Fibroblast of skin of right biceps (primary cell): ENCODE results near the gene SLC13A3.
A peak's percentile ranks its signal among the peaks of the same experiment; 100 is the strongest.

Source experiments
- DNase-seq: peaks from one replicate; pipeline ENCODE4 v3.0.0-alpha.2; 2013

Gene SLC13A3

DNA sequence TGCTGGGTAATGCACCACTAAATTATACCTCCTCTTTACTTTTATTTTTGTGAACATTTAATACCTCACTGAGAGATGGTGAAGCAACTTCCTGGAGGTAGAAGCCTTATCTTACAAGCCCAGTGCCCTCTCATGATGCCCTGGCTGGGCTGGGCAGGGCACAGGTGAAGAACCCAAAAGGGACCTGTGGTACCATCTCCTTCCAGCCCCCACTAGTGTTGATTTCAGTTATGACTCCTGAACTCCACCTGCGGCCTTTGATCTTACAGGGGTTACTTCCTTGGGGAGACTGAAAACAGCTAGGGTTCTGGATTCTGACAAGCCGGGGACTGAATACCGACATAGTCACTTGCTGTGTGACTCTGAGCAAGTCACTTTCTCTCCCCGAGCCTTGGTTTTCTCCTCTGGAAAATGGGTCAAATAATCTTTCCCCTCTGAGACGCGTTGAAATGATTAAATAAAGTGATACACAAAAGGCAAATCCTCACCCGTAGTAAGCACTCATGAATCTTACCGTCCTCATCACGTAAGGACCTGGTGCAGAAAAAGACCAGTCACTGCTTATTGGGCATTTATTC lies 1.2 kb downstream of the SLC13A3 start:
- DNase-seq: no peak

DNA sequence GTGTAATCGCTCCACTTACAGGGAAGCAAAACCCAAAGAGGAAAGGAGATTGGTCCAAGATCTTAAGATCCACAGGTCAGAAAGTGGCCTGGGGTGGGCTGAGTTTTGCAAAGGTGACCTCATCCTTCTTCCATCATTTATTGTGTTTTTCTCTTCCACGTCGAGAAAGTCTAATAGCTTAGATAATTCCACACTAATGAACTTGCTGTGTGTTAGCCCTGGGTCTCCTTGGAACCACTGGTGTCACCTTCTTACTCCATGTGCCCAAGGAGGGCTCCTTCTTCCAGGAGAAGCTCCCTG lies 1.7 kb downstream of the SLC13A3 start:
- no peak for DNase-seq

DNA sequence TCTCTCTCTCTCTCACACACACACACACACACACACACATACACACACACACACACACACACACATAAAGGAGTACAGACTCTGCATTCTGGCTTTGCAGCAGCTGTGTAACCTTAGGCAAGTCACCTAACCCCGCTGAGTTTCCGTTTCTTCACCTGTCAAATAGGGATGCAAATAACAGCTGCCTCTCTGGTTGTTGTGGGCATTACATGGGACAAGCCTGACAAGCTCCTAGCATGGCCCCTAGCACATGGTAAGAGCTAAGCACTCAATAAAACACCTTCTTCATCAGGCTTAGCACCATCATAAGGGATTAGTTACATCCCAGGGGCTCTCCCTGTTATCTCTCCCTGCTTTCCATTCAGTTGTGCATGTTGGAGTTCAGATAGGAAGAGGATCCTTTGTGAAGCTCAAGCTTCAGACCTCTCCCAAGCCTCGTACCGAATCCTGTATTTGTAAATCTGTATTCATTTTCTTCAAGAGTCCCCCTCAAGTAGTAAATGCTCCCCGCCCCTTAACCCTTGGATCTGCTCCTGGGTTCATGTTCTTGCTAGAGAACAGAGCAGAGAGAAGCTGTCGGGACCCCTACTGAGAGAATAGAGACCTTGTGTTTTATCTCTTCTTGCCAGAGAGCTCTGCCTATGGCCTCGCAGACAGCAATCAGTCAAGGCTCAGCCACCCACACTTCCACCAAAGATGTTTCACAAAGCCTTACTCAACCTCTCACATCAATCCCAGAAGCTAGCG lies 2.2 kb downstream of the SLC13A3 start:
- DNase-seq: no peak

DNA sequence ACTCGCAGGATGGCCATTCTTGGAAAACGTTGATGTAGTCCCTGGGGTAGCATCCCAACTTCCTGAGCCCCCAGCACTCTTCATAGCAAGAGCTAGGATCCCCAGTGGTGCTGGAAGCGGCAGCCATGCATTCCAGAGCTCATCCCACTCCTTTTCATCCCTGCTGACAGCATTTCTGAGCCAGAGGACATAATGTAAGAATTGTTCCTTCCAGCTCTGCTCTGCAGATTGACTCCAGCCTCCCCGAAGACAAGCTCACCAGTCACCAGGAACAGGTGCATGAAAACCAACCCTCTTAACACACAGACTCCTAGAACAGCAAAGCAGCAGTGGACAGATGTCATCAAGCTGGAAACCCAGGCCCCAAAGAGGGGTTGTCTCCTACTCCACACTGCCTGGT lies 3.8 kb downstream of the SLC13A3 start:
- DNase-seq: no peak

DNA sequence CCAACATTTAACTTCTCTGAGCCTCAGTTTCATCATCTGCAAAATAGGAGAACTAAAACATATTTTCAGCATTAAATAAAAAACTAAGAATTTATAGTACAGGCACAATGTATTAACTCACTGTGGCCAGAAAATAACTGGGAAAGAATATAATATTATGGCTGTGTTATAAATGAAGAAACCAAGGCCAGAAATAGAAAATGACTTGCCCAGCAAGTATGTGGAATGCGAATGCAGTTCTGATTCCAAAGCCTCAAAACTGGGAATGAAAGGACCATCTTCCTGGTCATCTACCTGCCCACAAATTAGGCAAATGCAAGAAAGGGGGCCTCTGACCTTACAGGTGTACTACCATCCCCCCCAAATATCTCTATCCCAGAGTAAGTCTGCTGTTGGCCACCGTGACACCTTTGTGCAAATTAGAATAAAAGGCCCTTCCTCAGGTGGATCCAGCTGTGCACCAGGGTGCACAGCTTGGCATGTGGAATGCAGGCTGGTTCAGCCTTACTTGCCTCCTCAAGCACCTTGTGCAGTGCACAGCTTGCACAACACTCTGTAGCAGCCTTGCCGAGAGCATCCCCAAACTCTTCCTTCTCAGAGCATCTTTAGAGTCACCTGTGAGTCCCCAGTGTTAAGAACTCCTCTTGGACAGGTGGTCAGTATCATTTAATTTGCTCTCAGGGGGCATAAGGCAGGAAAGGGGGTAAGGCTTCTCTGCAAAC lies 4.4 kb downstream of the SLC13A3 start:
- peak; percentile 11 for DNase-seq

DNA sequence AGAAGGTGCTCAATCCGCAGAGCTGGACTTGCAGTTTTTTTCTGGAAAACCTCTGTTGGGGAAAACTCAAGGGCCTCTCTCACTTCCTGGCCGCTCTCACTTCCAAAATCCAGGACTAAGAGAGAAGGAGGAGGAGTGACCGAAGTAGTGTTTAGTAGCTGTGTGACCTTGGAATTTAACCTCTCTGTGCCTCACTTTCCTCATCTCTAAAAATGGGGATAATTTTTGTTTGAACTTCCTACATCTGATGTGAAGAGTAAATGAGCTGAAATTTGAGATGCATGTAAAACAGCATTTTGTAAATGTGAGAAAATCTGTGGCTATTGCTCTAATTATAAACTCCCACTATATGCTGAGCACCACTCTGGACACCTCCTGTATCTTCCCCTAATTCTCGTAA lies 5.1 kb downstream of the SLC13A3 start:
- no peak for DNase-seq

DNA sequence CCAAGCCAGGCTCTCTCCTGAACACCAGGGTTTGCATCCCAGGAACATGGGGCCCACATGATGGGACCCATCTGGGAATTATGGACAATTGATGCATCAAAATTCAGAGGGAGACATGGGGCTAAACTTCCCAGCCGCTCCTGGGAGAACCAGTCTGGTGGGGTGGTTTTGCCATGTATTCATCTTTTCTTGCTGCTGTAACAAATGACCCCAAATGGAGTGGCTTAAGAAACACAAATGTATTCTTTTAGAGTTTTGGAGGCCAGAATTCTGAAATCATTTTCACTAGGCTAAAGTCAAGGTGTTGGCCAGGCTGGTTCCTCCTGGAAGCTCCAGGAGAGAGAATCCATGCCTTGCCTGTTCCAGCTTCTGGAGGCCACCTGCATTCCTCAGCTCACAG lies 6.5 kb downstream of the SLC13A3 start:
- DNase-seq: no peak

DNA sequence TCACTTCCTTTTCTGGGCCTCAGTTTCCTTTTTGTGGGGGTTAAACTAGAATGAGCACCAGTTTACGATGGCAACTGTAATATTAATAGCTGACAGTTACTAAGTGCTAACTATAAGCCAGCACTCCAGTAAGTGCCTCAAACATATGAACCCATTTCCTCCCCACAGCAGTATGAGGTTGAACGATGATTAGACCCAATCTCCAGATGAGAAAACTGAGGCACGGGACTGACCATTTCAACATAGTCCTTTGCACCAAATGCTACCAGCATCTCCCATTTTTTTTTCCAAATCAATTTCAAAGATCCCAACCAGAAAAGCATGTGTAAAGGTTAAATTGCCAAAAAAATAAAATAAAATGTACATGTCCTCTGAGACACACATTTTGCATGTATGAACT lies 7.1 kb downstream of the SLC13A3 start:
- no peak for DNase-seq

DNA sequence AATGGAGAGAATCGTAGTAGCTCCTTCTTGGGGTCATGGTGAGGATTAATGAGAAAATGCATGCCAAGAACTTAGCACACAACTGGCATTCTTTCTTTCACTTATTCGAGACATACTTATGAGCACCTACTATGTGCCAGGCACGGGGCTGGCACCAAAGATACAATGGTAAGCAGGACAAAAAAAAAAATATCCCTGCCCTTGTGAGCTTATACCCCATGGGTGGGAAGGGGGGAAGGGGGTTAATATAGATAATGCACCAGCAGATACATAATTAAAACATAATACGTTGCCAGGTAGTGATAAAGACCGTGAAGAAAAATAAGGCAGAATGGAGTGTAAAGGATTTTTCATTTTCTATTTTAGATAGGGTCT lies 8.3 kb downstream of the SLC13A3 start:
- DNase-seq: no peak

DNA sequence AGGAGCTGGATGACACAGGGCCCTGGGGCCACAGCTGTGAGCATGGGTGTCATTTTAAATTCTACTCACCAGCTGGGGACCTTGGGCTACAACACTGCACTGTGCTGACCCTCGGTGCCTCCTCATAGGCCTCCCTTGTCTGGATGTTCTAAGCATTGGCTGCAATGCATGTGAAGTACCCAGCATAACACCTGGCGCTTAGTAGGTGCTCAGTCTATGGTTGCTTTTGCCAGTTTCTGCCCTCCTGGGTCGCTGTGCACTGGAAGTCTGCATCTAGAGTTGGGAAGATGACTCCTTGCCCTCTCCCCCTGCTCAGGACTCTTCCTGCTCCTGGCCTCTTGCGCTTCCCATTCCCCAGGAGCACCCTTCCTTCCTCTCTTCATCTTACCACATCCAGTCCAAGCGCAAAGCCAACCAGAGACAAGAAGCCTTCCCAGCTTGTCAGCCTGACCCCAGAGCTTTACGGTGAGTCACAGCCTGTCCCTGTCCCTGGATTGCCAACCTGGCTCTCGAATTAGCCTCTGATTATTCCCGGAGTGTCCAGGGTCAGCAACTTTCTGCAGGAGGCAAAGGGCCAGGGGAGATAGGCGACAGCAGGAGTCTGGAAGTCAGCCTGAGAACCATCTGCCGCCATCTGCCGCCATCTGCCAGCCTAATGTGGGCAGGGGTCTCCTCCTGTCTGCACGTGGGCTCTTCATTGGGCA lies 8.8 kb downstream of the SLC13A3 start:
- no peak for DNase-seq

DNA sequence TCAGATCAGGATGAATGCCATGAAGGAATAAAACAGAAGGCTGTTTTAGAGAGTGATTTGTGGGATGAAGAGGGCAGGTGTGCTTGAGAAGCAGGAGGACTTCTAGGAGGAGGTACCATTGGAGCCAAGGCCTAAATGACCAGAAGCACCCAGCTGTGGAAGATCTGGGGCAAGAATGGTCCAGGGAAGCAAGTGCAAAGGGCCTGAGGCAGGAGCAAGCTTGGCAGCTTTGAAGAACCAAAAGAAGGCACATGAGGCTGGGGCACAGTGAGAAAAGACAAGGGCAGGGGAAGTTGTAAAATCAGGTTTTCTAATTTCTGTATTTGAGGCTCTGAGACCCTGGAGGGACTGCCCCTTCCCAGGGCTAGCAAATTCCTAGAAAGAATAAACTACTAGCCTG lies 9.8 kb downstream of the SLC13A3 start:
- no peak for DNase-seq

DNA sequence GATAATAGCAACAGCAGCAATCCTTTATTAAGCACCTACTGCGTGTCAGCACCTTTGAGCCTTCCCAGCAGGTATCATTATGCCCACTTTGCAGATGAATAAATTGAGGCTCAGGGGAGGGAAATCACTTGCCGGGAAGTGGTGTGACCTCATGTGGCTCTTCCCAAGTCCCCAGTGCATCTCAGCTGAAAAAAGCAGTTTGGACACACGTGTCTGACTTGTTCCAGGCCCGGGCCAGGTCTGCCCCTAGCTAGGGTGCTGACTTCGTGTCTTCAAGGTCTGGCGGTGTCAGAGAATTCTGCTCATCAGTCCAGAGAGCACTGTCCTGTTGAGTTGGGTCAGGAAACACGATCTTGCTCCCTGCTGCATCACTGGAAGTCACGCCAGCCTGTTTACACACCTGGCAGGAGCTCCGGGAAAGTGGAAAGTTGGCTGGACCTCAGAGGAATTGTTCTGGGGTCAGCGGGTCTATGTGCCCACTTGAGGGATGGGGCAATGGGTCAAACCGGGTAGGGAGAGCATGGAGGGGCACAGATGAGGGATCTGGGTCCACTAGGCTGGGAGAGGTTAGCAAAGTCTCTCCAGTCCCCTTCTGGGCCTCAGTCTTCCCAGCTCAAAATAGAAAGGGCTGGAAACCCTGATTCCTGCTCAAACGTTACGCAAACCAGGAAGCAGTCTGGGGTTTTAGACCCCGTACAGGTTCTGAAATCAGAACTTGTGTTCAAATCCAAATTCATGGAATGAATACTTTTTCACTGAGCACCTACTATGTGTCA lies 10.5 kb downstream of the SLC13A3 start:
- DNase-seq: no peak

DNA sequence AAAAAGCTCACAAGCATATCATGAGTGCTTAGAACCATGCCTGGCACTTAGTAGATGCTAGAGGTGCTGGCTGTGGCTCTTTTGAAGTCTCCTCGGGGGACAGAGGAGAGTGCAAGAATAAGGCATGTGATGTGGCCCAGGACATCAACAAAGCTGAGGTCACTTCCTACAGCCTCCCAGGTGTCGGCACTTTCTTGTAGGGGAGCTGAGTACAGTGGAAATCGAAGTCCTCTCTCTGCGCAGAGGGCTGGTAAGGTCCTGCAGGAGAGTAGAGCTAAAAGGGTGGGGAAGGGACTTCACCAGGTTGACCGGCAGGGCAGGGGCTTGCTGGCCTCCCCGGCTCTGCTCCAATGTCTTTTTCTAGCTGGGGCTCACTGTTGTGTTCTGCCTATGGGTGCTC lies 11.2 kb downstream of the SLC13A3 start:
- DNase-seq: no peak

DNA sequence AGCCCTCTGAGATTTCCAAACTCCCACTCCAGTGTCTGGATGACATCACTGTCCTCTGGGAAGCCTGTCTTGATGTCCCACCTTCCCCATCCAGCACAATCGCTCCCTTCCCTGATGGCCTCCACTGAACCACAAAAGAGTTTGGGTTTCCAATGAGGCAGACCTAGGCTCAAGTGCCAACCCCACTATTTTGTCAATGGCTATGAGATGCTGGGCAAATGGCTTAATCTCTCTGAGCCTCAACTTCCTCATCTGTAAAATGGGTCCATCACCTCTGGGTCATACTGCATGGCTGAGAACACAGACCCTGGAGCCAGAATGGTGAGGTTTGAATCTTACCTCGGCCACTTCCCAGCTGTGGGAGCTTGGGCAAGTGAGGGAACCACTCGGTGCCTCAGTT lies 11.7 kb downstream of the SLC13A3 start:
- DNase-seq: no peak

DNA sequence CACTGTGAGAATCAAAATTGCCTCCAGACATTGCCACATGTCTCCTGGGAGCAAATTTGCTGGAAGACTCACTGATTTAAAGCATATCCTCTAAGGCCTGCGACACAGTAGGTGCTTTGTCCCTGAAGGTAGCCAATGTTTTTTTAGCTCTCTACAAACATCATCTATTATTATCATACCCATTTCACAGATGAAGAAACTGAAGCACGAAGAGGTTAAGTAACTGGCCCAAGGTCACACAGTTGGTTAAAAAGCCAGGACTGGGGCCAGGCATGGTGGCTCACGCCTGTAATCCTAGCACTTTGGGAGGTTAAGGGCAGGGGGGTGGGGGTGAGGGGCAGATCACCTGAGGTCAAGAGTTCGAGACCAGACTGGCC lies 12.4 kb downstream of the SLC13A3 start:
- DNase-seq: no peak

DNA sequence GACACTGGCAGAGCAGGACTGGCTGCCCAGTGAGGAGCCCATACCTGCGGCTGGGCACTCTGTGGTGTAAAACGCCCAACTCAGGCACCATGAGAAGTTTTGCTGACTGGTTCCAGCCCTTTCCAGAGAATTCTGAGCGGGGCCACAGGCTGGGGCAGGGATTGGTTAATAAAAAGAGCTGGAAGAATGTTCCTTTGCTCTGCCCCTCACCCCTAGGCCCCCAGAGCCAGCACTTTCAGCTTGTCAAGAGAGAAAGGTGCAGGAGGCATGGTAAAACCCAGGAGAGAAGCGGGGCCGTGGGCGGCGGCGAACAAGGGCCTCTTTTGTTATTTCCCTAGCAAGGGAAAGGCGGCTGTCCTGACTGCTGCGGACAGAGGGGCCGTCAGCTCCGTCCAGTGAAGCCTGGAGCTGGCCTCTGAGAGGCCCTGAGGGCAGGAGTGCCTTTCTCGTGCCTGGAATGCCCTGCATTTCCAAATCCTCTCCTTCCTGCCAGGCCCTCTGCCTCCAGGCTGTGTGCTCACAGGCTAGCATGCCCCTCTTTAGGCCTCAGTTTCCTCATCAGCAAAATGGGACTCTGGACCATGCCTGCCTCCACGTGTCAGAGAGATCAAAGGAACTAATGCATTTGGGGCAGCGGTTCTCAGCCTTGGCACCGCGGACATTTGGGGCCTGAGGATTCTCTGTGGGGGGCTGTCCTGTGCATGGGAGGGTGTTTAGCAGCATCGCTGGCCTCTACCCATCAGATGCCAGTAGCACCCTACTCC lies 12.9 kb downstream of the SLC13A3 start:
- DNase-seq: no peak

DNA sequence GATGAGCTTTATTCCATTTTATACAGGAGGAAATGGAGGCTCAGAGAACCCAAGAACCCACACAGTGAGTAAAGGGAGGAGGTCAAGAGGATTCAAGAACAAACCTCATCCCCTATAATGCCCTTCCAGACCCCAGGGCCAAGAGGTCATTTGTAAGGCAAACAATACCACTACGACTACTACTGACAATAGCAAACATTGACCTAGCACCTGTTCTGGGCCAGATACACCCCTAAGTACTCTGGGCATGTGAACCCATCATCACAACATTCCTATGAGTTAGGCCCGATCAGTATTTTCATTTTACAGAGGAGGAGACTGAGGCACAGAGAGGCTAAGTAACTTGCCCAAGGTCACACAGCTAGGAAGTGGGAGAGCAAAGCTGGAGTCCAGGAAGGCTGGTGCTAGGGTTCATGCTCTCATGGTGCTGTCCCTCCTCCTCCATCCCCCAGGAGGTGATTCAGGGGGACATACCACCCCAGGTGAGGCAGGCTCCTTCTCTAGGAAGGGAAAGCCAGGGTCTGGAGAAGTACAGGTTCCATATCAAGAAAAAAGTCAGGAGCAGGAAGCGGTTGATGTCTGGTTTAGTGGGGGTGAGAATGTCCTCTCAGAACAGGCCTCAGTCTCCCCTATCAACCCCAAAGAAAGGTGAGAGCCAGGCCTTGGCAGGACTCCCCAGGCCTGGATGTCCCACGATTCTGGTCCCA lies 13.7 kb downstream of the SLC13A3 start:
- no peak for DNase-seq

DNA sequence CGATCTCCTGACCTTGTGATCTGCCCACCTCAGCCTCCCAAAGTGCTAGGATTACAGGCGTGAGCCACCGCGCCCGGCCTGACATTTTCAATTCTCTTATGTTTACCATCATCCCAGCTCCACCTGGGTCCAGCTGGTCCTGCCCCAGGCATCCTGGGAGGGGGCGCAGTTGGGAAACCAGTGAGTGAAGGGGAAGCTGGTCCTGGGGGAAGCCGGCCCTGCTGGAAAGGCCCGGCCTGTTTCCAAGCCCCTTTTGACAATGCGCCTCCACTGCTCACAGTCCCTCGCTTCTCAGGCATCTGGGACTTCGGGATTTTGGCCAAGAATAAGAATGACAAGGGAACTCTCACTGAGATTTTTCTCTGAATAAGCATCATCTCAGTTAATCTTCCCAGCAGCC lies 14.2 kb downstream of the SLC13A3 start:
- no peak for DNase-seq

DNA sequence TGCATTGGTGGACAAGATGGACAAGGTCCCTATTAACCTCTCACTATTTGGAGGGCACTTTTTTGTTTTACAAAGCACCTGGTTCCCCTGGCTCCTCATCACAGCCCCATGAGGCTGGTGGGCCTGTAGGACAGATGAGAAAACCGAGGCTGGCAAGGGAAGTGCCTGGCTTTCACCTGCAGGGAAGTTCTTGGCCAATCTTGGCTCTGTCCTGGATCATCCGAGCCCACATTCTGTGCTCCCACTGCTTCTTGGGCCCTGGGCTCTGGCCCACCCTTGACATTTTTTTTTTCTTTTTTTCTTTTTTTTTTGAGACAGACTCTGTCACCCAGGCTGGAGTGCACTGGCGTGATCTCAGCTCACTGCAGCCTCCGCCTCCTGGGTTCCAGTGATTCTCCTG lies 14.7 kb downstream of the SLC13A3 start:
- DNase-seq: no peak

DNA sequence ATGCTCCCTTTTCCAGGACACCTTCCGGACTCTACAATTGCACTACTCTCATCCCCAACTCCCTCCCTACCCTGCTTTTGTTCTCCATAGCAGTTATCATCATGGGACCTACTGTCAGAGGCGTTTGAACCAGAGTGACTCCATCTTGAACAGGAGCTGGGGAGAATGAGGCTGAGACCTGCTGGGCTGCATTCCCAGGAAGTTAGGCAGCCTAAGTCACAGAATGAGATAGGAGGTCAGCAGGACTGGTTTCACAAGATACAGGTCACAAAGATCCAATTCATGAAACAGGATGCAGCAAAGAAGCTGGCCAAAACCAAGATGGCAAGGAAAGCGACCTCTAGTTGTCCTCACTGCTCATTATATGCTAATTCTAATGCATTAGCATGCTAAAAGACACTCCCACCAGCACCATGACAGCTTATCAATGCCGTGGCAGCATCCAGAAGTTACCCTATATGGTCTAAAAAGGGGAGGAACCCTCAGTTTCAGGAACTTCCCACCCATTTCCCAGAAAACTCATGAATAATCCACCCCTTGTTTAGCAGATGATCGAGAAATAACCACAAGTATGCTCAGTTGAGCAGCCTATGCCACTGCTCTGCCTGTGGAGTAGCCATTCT lies 15.6 kb downstream of the SLC13A3 start:
- peak; percentile 9 for DNase-seq

DNA sequence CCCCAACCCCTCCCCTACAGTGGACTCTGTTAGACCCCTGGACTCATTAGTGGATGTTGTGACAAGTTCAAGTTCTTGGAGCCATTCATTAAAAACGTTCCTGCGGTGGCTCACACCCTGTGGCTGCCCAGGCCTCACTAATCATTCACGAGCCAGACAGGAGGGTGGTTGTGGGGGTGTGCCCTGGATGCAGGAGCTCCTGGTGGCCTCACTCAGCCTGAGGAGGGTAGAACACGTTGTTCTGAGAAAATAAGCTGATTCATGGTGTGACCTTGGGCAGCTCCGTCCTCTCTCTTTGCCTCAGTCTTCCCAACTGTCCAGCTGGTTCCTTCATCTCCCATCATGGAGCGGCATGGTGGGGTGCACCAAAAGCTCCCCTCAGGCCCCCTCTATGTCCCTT lies 16.7 kb downstream of the SLC13A3 start:
- DNase-seq: no peak
